NCI-H446 treated with DMSO at 0.1 percent for 48 hours (cell line): ENCODE results near the gene CNBP.
A peak's percentile ranks its signal among the peaks of the same experiment; 100 is the strongest.
"Not testable (repeated sequence)": the region's sequence is repeated elsewhere in the genome, so short reads cannot be mapped to it uniquely, and the experiment has no call there.

ENCODE experiments used
- DNase-seq: peaks from one replicate; lab custom pipeline; 2025; lab: John Stamatoyannopoulos, UW

The CNBP gene

DNA sequence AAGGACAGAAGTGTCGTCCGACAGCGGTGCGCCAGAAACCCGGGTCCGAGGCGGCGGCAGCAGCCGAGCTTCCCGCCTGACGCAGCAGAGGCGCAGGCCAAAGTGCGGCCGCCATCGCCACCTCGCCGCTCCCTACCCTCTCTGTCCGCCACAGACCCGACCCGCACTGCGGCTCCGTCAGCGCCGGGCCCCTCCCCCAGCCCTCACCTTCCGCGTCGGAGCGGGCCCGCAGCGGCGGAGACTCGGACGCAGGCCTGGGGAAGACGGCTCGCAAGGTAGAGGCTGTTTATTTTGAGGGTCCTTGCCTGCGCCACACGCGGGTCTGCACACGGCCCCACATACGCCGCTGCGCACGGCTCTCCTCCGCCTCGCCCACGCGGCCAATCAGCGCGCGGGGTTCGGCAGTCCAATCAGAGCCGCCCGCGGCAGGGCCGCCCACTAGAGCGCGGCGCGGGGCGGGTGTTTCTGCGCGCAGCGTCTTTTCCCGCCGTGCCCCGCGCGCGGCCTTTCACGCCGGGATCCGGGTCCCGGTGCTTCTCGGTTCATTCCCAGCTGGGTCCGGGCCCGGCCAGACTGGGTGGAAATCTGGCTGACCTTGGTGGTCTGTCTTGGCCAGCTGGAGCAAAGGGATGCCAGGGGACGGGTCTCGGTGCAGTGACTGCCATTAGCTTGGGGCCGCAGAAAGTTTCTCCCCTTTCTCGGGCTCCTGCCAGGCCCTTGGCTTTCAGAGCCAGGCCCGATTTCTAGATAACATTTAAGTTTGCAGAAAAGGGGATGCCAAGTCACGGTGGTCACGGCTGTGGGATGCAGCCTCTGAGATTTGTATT lies at the start of gene CNBP:
TSS of gene CNBP (minus strand) at position 328 of the 827 bp plus-strand sequence. CDS start 12,139 bp downstream, outside the sequence.
- peak; percentile 89 for DNase-seq

DNA sequence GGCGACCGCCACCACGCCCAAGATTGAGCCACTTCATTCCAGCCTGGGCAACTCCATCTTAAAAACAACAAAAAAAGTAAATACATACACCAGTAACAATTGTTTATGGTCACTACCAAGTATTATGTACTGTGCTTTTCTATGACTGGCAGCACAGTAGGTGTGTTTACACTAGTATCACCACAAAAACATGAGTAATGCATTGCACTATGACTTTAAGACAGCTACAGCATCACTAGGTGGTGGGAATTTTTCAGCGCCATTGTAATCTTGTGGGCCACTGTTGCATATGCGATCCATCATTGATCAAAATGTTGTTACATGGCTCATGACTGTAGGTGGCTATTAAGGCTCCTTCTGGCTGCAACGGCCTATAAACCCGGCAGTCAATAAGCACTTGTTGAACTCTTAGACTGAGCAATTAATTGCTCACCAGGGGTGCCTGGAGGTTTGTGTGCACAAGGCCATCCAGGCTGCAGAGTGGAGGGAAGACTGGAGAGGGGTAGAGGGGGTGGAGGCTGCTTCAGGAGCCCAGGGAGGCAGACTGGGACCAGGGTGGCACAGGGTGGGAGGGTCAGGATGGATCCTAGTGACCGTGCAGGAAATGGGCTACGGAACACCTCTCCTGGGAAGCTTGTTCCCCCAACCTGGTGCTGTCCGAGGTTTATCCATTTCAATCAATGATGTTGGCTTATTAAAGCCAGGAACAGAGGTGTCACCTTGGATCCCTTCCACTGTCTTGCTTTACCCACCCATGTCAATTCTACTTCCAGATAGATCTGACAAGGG lies 47.8 kb upstream of the CNBP start:
- DNase-seq = no peak

DNA sequence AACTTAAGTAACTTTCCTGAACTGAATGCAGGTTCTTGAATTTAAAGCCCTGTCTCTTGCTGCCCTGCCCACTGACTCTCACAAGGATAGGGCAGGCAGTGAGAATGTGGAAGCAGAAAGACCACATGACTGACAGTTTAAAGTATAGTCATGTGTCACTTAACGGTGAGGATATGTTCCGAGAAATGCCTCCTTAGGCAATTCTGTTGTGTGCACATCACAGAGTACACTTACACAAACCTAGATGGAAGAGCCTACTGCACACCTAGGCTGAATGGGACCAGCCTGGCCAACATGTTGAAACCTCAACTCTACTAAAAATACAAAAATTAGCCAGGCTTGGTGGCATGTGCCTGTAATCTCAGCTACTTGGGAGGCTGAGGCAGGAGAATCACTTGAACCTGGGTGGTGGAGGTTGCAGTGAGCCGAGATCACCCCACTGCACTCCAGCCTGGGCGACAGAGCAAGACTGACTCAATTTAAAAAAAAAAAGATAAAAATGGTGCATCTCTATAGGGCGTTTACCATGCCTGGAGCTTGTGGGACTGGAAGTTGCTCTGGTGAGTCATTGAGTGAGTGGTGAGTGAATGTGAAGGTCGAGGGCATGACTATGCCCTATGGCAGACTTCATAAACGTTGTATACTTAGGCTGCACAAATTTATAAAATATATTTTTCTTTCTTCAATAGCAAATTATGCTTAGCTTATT lies 46.8 kb upstream of the CNBP start:
- no peak for DNase-seq

DNA sequence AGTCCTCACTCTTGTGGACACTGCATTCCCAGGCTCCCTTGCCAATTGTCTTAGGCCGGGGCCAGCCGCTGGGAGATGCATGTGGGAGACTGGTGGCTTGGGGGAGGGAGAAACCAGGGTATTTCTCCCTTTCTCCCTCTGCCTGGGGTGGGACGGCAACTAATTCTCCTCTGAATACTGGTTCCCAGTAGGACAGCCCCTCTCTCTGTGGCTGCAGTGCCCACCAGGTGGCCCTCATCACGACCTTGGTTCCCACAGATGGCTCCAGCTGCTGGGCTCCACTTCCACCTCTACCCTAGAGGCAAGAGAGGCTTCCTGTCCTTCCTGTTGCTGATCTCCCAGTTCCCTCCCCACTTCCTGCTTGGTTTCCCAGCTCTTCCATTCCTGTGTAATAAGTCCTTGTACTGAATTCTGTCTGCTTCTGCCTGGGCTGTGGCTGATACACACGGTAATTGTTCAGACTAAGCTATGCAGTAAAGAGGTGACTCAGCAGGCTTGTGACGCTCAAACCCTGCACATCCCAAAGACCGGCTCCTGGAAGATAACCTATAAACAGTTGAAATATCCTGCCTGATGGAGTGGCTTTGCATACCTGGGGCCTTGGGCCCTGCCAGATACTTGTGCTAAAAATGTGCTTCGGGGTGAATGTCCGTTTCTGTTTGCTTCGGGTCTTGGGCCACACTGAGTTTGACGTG lies 45.3 kb upstream of the CNBP start:
- no peak for DNase-seq

DNA sequence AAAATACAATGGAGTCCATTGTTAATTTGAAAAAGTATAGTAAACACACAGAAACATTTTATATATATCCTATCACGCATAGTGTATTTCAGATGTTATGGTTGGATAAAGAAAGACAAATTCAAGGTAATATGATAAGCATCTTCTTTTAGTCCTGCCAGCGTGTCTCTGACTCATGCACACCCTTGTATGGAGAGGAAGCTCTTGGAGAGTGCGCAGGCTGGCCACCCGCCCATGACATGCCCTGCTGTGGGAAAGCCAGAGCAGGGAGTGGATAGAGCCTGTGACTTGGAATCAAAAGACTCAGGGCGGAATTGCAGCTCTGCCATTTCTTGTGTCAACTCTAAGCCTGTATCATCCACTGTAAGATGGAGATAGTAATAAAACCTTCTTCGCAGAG lies 42.7 kb upstream of the CNBP start:
- peak; percentile 33 for DNase-seq

DNA sequence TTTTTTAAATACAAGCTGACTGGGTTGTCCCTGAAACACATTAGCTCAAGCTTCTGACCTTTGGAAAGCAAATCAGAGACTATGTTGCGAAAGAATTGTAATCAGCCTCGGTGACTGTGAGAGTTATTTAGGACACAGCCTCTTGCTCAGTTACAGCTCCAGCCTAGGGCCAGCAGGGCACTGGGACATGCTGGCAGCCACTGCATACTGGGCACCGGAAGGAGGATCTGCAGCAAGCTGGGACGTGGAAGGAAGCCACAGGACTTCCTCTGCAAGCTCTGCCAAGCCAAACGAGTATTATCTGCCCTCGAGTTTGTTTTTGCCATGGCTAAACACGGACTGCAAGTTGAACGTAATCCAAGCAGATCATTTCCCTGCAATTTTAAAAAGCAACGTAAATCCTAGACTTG lies 41.3 kb upstream of the CNBP start:
- peak; percentile 10 for DNase-seq

DNA sequence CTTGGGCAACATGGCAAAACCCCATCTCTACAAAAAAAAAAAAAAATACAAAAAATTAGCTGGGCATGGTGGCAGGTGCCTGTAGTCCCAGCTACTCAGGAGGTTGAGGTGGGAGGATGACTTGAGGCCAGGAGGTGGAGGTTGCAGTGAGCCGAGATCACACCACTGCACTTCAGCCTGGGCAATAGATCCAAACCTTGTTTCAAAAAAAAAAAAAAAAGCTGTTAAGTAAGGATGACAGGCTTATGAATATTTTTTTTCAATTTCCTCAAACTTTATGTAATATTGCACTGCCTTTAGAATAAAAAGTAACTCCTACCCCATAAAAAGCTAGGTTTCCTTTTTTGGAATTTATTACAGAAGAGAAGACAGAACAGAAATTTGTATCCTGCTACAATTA lies 40.7 kb upstream of the CNBP start:
- not testable (repeated sequence) for DNase-seq

DNA sequence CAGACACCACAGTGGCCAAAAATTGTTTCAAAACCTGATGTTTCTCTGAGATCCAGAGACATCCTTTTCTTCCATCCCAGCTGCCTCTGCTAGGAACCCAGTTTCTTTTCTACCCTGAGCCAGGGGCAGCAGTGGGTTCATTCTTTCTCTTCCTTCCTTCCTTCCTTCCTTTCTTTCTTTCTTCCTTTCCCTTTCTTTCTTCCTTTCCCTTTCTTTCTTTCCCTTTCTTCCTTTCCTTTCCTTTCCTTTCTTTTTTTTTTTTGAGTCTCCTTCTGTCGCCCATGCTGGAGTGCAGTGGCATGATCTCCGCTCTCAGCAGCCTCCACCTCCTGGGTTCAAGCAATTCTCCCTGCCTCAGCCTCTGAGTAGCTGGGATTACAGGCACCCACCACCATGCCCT lies 35.0 kb upstream of the CNBP start:
- DNase-seq = no peak

DNA sequence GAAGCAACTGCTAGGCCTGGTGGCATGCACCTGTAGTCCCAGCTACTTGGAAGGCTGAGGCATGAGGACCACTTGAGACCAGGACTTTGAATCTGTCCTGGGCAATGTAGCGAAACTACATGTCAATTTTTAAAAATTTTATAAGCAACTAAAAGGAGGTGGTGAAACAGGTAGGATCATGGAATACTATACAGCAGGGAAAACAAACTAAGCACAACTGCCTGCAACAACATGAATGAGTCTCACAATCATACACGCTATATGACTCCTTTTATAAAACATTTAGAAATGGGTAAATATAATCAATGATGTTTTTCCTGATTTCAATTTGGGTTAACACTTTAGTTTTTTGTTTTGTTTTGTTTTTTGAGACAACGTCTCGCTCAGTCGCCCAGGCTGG lies 29.5 kb upstream of the CNBP start:
- no peak for DNase-seq

DNA sequence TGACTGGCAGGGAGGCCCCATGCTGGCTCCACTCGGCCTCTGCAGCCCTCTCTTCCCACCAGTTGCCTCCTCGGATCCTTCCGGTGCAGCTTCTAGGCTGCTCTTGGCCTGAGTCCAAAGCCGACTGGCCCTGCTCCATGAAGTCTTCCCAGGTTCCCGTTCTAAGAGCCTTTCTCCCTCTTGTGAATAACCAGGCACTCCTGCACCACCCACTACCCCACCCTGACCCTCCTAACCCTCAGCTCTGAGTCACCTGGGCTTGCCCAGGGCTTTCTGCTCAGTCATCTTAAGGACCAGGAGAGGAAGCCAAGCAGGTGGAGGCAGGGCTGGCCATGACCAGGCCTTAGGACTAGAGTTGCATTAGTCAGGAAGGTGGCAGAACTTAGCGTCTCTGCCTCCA lies 28.1 kb upstream of the CNBP start:
- DNase-seq = peak; percentile 13

DNA sequence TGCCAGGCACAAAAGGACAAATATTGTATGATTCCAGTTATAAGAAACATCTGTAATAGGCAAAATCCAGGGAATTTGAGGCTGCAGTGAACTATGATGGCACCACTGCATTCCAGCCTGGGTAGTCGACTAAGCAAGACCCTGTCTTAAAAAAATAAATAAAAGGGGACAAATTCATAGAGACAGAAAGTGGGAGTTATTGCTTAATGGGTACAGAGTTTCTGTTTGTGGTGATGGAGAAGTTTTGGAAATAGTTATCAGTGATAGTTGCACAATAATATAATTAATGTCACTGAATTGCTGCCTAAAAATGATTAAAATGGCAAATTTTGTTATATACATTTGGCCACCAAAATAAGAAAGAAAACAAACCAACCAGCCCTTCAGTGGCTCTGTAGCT lies 27.6 kb upstream of the CNBP start:
- no peak for DNase-seq

DNA sequence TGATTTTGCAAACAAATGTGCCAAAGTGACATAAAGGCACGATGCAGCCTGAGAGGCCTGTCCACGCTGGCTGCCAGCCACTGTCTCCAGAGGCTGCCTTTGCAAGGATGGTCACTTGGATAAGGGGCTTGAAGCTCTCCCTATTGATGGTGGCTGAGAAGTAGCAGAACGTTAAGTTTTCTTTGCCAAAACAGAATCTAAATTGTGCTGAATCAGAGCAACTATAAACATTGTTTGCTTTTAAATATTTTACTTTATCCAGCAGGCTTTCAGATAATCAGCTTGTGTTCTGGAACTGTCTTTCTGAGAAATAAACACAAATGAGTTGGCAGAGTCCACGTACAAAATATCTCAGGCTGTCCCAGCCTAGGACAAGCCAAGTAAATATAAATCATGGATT lies 23.8 kb upstream of the CNBP start:
- DNase-seq = no peak

DNA sequence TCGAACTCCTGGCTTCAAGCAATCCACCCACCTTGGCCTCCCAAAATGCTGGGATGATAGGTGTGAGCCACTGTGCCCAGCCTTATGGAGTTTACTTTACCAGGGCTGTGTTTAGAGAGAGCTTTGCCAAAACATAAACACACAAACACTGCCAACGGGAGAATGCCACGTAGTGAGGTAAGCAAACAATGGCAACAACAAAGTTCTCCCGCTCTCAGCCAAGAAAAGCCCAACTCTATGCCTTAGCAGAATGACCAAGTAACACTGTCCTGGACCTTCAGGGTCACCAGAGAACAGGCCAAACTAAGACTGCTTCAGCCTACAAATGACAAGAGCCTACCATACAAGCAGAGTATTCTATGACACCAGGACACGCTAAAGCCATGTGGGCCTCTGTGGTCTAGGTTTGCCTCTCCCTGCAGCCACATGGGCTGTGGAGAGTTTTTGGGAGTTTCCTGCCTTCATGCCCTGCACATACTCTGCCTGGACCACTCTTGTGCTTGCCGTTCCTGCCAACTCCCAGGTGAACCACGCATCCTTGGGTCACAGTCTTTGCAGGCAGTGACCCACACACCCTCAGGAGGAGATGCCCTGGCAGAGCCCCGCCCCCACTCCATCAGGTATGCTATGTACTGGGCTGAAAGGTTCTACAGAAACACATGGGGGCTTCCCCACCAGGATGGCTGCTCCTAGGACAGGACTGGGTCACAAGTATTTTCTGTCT lies 21.6 kb upstream of the CNBP start:
- DNase-seq = no peak

DNA sequence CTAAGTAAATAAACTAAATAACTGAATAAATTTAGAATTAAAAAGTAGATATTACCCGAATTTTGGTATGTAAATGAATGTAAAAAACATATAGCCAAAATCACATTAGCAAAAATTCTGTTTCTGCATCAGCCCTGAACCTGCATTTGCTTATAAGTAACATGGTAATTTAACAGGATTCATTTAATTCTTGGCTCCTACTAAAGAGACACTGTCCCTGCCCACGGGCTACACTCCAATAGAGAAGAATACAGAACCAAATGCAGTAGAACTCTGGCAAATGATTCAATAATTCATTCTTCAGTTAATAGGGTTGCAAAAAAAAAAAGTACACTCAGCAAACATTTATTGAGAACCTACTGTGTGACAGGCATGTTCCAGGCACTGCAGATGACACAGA lies 20.8 kb upstream of the CNBP start:
- no peak for DNase-seq

DNA sequence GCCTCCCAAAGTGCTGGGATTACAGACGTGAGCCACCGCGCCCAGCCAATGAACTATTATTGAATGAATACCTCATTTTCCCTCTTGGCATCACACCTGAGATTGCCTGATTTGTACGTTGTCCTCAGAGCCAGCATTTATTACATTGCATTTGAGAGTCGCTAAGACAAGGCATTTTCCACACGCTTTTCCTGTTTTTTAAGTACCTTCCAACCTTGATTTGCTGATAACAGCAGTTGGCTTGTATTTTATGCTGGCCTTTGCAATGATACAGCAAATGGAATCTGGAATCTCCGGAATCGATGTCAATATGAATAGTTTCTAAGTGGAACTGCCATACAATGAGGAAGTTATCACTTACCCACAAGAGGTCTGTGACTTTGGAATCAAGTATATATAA lies 15.7 kb upstream of the CNBP start:
- DNase-seq = no peak

DNA sequence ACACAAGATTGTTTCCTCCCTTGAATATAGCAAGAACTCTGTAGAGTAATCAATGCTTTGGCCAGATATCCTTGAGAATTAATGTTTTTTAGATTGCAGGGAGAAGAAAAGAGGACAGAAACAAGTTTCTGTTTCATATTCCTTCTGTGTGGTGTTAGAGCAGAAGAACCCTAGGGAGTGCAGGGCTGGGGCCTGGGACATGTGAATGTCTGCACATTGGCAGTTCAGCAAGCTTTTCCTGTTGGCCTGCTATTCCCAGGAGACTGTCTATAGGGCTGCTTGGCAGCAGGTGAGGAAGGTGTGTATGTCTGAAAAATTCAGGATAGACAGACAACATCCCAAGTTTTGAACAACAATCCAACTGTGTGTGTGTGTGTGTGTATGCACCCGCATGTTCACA lies 13.6 kb upstream of the CNBP start:
- DNase-seq = no peak

DNA sequence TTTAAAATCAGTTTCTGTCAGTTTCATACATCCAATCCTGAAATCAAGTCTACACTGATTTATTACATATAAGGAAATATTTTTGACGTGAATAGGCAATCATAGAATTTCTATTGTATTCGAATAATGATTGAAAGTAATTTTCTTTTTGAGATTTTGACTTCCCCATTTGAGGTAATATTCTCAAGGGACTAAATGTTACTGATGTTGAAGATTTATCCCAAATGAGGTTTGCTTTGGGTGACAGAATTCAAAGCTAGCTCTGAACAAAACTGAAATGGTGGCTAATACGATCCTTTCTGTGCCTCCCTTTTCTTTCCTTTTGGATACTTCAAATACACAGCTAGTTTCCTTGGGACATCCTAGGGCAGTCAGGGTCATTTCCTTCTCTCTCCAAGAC lies 12.9 kb upstream of the CNBP start:
- DNase-seq = no peak

DNA sequence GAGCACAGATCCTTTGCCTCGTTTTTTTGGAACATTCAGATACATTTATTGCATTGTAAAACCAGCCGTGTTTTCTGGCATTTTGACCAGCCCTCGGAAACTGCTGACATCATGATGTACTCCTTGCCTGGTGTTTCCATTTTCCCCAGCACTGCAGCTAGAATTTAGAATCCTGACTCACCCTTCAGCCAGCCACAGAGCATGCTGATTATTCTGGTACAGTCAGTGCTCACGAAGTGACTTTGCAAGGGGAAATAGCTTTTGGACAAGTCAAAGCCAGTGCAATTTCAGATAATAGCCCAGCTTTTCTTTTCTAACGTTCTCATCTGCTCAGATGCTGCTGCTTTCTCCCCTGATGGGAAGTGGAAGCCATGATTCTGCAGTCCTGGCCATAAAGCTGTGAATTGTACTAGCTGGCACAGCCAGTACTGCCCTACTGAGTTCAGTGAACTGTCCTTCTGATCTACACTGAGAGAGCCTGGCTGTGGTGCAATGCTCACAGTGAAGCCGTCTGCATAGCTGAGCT lies 12.1 kb upstream of the CNBP start:
- DNase-seq = no peak

DNA sequence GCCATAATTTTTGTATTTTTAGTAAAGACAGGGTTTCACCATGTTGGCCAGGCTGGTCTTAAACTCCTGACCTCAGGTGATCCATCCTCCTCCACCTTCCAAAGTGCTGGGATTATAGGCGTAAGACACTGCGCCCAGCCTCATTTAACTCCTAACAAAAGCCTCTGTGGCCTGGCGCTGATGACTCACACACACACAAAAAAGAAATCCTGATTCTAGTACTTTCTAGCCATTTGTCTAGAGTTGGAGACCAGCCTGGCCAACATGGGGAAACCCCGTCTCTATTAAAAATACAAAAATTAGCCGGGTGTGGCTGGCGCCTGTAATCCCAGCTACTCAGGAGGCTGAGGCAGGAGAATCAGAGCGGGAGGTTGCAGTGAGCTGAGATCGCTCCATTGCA lies 6.1 kb upstream of the CNBP start:
- DNase-seq = not testable (repeated sequence)

DNA sequence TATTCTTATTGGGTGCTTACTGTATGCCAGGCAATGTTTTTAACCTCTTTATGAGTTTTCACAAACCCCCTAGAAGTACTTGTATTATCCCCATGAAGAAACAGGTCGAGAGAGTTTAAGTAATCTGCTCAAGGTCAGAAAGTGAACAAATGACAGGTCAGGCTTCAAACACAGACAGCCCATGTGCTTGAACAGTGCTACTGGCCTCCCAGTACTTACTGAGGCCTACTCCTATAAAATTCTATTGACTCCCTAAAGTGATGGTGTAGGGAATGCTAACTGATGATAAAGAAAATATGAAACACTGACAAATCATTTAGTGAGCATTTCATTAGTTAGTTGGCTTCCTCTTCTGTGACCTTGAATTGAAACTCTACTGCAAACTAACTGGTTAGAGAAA lies 4.2 kb upstream of the CNBP start:
- DNase-seq = no peak

DNA sequence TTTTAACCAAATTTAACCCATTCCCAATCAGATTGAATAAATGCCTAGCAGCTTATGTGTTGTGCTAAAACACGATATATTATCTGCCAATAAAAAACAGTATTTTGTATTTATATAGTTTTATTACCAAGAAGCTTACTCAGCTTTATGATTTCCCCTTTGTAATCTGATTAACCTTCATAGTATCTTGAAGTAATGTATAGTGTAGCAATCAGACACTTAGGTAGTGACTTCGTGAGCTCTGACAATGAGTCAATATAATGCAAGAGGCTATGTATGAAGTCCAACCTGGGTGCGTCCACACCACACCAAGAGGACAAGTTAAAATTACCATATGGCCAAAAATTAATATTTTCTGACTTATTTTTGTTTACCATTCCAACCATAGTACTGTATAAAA lies 2.1 kb upstream of the CNBP start:
- no peak for DNase-seq
